Testis (tissue), 3 donors: ENCODE results near the gene HPSE2. TPM values are rescaled to one million over a fixed set of nuclear protein-coding genes. Genes with fewer than 3 reads are reported as not detected.

Source experiments
- DNase-seq: peaks from one replicate; pipeline ENCODE4 v3.0.0-alpha.2; 2019
- H3K27ac ChIP-seq, 2 donors: fragments of 200-600 bp; sonication (generic); one replicate each; pipeline ENCODE4 v1.5.1; 2019
- H3K27me3 ChIP-seq: fragments of 200-600 bp; sonication (generic); one replicate; pipeline ENCODE4 v1.5.1; 2019
- H3K36me3 ChIP-seq: fragments of 200-600 bp; sonication (generic); one replicate; pipeline ENCODE4 v1.5.1; 2017; ENCODE audit warnings: low read depth; ENCODE audit errors: missing control alignments
- H3K4me1 ChIP-seq: fragments of 200-600 bp; sonication (generic); one replicate; pipeline ENCODE4 v1.5.1; 2019
- H3K4me3 ChIP-seq, 2 donors: fragments of 200-600 bp; sonication (generic); one replicate each; pipeline ENCODE4 v1.5.1; 2017 to 2019
- H3K9me3 ChIP-seq: fragments of 200-600 bp; sonication (generic); one replicate; pipeline ENCODE4 v1.5.1; 2017
- CTCF ChIP-seq, 3 experiments: fragments of 450-650 bp in 2 of 3; fragments of 200-600 bp in 1 of 3; sonication (generic) in 1 of 3; IDR thresholded peaks; one replicate each; pipeline ENCODE4 v1.5.1; 2016 to 2019; ENCODE audit warnings: antibody characterized with exemption in 3 of 3, mild to moderate bottlenecking in 2 of 3, moderate library complexity in 1 of 3
- POLR2A ChIP-seq: fragments of 450-650 bp; IDR thresholded peaks from one replicate; pipeline ENCODE4 v1.6.1; 2017; ENCODE audit warnings: antibody characterized with exemption, mild to moderate bottlenecking, moderate library complexity
- WGBS, 2 donors: methylation state at CpG; one replicate each; pipeline ENCODE4 v1.1.5; 2018; 5-methylcytosine and 5-hydroxymethylcytosine counted together
- intact Hi-C: fragments of 100-400 bp; cut with DNase I; formaldehyde crosslinking; loops from one replicate; pipeline ENCODE4 v1.15.1; 2023; ENCODE audit warnings: low total_unique reads
- polyA plus RNA-seq: library from polyadenylated mRNA; stranded (reverse); fragments of 350-450 nt; fragmentation: Illumina TruSeq; extraction: RNeasy Lipid Tissue Mini Kit (QIAGEN cat#74804); gene quantifications from one replicate; pipeline ENCODE4 v1.2.3, GENCODE V29; 2014; ENCODE audit warnings: low read depth, low replicate concordance; ENCODE audit not compliant: insufficient read depth
- total RNA-seq, 2 donors: library from RNA; depleted of rRNA; stranded (reverse); fragments of >200 nt; gene quantifications; one replicate each; pipeline ENCODE4 v1.2.3, GENCODE V29; 2016

HPSE2 gene
- total and polyA plus RNA-seq, 3 donors from 2014 or later, result 1.7 to 4.1 (median 2.5) TPM

GRCh38 chr10:98436704-98437103 is 798.9 kb downstream of the HPSE2 start:
- no peak for TF ChIP-seq POLR2A
- 80 to 87% methylated on average over 4 of the region's 4 CpGs for WGBS, 2 donors
- Histone ChIP-seq H3K27ac (no peak overlapping the region), H3K4me1 (no peaks in the 10 kb centered on the region), H3K9me3 (no peaks in the 10 kb centered on the region), H3K36me3 (no peaks in the 10 kb centered on the region), H3K27me3 (no peaks in the 10 kb centered on the region), H3K4me3 (no peak overlapping the region)
- intact Hi-C loops, result no loop called here
- no peak for DNase-seq

DNA sequence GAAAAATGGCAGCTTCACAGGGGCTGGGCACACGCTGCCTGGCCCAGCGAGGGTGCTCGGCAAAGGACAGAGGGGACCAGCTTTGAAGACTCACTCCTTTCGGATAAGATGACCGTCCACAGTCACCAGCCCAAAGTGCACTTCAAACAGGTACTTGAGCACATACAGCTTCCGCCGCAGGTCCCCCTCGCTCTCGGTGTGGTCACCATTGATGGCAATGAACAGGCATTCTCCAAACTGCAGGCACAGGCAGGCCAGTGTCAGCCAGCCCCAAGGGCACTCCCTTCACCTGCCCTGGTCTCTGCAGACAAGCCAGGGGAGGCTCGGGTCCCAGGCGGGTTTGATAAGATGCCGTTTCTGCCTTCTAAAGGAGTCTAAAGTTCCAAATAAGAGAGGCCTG is 800.5 kb downstream of the HPSE2 start:
- no peaks in the 10 kb centered on the region for H3K9me3 ChIP-seq
- H3K36me3 ChIP-seq, result no peaks in the 10 kb centered on the region
- no peaks in the 10 kb centered on the region for H3K27me3 ChIP-seq
- TF ChIP-seq CTCF (IDR thresholded peaks at IDR 0.05), result no peak
- intact Hi-C loops, result no loop called here
- no peaks in the 10 kb centered on the region for H3K4me1 ChIP-seq
- WGBS, 2 donors, result 83 to 91% methylated on average over 10 to 12 of the region's 12 CpGs
- H3K4me3 ChIP-seq, result no peak overlapping the region
- DNase-seq, result no peak
- H3K27ac ChIP-seq, result no peak overlapping the region

DNA sequence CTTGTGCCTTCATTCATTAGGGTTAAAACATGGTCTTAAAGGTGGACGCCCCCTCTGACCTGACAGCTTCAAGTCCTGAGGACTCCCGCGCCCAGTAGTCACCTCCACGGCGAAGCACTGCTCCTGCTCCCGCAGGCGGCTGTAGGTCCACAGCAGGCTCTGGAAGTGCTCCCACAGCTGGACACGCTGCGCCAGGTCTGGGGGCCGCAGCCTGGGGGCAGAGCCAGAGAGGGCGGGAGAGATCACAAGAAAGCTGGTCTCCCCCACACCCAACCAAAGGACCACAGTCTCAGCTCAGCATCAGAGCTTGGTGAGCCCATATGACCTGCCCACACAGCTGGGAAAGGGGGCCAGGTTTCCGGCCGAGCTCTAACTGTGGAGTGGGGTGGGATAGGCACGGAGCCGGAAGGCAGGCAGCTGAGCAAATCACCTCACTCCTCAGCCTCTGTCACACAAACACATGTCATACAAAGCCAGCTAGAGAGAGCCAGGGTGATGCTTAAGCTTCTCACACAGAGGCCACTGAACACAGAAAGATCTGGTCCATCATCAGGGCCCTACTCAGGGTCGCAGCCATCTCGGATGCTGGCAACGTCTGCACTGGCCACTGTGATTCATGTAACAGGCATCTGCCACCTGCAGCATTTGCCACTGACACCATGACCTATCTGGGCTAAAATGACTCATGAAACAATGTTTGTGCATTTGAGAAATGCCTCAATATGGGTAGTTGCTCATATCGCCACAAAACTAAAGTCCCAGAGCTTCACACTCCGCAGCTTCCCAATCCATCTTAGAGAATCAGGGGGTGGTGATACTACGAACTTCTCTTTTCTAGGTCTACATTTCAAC is 801.5 kb downstream of the HPSE2 start:
- intact Hi-C loops, result no loop called here
- H3K27me3 ChIP-seq, result no peaks in the 10 kb centered on the region
- no peak overlapping the region for H3K4me3 ChIP-seq
- no peaks in the 10 kb centered on the region for H3K9me3 ChIP-seq
- no peaks in the 10 kb centered on the region for H3K4me1 ChIP-seq
- no peak overlapping the region for H3K27ac ChIP-seq
- 94 to 96% methylated on average over 16 to 21 of the region's 21 CpGs for WGBS, 2 donors
- no peak for TF ChIP-seq CTCF (IDR thresholded peaks at IDR 0.05)
- TF ChIP-seq POLR2A, result no peak
- no peaks in the 10 kb centered on the region for H3K36me3 ChIP-seq
- no peak for DNase-seq

- WGBS, 2 donors, result 94 to 100% methylated on average over 1 of the region's 1 CpG
- Histone ChIP-seq H3K27ac (no peak overlapping the region), H3K4me3 (no peak overlapping the region), H3K27me3 (no peaks in the 10 kb centered on the region), H3K9me3 (no peaks in the 10 kb centered on the region), H3K36me3 (no peaks in the 10 kb centered on the region), H3K4me1 (no peaks in the 10 kb centered on the region)
- TF ChIP-seq POLR2A (no peak), CTCF (IDR thresholded peaks at IDR 0.05) (no peak)
- no peak for DNase-seq
- intact Hi-C loops, result no loop called here
These were observed 802.3 kb downstream of the HPSE2 start for GRCh38 chr10:98433371-98433770.

- Histone ChIP-seq H3K27ac (no peak overlapping the region), H3K4me1 (no peaks in the 10 kb centered on the region), H3K9me3 (no peaks in the 10 kb centered on the region), H3K27me3 (no peaks in the 10 kb centered on the region), H3K36me3 (no peaks in the 10 kb centered on the region), H3K4me3 (no peak overlapping the region)
- TF ChIP-seq CTCF (IDR thresholded peaks at IDR 0.05) (no peak), POLR2A (no peak)
- no peak for DNase-seq
- WGBS, 2 donors, result 94 to 100% methylated on average over 1 of the region's 1 CpG
- intact Hi-C loops, result no loop called here
These were observed 803.3 kb downstream of the HPSE2 start for GRCh38 chr10:98432330-98432729.
